GM19043 (cell line): ENCODE measurements around the gene CDKN2A.
"Not testable (repeated sequence)": the region's sequence is repeated elsewhere in the genome, so short reads cannot be mapped to it uniquely, and the experiment has no call there.

ENCODE experiments used
- ATAC-seq: cut with Tn5 transposase; IDR thresholded peaks from one replicate; pipeline ENCODE4 v1.9.1; 2021; ENCODE audit warnings: low read depth; ENCODE audit not compliant: unreplicated experiment

Gene CDKN2A

DNA sequence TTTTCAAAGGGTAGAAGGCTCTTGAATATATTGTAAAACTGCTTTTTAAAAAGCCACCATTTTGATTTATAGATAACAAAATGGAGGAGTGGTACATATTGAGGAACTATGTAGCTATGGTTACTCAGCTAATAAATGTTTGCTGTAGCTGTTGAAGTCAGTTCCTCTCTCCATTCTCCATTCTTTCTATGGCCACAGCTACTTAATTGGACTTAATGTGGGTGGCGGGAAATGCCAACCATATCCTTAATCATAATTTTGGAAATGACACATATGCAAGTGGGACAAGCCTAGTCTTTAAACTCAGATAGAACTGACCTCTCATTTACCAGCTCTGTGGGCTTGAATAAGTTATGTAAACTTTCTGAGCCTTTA is 10.6 kb downstream of the CDKN2A start:
- ATAC-seq, result no peak

DNA sequence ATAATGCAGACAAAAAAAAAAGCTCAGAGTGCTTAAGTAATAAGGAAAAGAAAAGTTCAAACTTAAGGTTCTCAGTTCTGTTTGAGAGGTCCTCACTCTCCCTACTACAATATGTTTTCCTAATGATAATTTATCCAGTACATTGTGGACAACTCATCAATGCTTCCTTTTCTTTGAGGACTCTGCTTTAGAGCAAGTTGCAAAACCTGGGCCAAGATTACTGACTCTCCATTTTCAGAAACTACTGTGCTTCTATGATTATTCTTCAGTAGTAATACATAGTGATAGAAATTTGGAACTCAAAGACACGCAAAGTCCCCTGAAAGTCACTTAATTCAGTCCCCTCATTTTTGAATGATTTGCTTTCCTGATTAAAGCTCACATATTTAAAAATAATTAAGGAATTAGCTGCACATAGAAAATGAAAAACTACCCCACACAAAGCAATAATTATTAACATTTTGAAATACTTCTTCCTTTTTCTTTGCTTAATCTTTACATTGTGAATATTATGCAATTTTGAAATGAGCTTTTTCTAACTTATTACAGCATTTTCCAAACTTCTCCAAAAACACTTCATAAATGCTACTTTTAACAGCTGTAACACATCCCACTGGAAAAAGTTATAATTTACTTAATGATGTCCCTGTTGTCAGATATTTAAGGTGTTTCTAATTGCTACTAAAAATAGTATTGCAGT is 11.2 kb downstream of the CDKN2A start:
- ATAC-seq, result no peak

DNA sequence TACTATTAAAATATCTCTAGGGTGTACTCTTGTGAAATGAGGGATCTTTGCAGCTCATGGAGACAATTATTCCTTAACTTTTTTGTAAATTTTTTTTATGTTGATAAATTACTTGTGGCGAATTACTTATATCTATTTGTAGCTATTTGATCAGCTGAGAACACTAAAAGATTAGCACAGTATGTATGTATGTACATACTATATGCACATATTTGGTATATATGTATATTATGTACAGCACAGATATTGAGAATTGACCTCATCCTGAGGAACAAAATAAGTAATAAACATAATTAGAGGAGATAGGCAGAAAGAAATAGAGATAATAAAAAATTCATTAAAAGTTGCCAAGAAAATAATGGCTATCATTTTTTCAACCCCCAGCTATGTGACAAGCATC is 11.8 kb downstream of the CDKN2A start:
- no peak for ATAC-seq

DNA sequence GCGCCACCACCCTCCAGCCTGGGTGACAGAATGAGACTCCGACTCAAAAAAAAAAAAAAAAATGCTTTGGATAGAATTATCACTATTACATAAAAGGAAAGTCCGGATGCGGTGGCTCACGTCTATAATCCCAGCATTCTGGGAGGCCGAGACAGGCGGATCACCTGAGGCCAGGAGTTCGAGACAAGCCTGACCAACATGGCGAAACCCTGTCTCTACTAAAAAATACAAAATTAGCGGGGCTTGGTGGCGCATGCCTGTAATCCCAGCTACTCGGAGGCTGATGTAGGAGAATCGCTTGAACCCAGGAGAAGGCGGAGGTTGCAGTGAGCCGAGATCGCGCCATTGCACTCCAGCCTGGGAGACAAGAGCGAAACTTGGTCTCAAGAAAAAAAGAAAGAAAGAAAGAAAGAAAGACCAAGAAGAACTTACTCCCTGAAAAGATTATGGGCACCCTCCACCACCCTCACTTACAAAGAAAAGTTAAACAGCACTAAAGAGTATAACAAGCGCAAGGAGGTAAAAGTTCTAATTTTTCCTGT is 17.8 kb downstream of the CDKN2A start:
- no peak for ATAC-seq

DNA sequence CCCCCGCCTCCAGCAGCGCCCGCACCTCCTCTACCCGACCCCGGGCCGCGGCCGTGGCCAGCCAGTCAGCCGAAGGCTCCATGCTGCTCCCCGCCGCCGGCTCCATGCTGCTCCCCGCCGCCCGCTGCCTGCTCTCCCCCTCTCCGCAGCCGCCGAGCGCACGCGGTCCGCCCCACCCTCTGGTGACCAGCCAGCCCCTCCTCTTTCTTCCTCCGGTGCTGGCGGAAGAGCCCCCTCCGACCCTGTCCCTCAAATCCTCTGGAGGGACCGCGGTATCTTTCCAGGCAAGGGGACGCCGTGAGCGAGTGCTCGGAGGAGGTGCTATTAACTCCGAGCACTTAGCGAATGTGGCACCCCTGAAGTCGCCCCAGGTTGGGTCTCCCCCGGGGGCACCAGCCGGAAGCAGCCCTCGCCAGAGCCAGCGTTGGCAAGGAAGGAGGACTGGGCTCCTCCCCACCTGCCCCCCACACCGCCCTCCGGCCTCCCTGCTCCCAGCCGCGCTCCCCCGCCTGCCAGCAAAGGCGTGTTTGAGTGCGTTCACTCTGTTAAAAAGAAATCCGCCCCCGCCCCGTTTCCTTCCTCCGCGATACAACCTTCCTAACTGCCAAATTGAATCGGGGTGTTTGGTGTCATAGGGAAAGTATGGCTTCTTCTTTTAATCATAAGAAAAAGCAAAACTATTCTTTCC is 19.3 kb downstream of the CDKN2A start:
- peak; percentile 40 for ATAC-seq

DNA sequence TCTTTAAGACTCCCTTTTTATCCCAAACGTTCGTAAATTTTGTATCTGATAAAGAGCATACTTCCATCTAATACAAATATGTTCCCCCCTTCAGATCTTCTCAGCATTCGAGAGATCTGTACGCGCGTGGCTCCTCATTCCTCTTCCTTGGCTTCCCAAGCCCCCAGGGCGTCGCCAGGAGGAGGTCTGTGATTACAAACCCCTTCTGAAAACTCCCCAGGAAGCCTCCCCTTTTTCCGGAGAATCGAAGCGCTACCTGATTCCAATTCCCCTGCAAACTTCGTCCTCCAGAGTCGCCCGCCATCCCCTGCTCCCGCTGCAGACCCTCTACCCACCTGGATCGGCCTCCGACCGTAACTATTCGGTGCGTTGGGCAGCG is 19.9 kb downstream of the CDKN2A start:
- no peak for ATAC-seq

DNA sequence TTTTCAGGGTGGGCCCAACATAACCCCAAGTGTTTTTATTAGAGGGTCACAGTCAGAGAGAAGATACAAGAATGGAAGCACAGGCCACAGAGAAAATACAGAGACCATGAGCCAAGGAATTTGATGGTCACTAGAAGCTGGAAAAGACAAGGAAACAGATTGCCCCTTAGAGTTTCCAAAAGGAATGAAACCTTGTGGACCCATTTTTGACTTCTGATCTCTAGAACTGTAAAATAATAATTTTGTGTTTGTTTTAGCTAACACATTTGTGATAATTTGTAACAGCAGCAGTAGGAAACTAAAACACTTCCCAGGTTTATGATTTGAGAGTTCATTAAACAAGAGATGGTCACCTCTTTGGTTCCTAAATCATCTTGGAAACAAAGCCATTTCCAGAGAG is 21.8 kb downstream of the CDKN2A start:
- no peak for ATAC-seq

DNA sequence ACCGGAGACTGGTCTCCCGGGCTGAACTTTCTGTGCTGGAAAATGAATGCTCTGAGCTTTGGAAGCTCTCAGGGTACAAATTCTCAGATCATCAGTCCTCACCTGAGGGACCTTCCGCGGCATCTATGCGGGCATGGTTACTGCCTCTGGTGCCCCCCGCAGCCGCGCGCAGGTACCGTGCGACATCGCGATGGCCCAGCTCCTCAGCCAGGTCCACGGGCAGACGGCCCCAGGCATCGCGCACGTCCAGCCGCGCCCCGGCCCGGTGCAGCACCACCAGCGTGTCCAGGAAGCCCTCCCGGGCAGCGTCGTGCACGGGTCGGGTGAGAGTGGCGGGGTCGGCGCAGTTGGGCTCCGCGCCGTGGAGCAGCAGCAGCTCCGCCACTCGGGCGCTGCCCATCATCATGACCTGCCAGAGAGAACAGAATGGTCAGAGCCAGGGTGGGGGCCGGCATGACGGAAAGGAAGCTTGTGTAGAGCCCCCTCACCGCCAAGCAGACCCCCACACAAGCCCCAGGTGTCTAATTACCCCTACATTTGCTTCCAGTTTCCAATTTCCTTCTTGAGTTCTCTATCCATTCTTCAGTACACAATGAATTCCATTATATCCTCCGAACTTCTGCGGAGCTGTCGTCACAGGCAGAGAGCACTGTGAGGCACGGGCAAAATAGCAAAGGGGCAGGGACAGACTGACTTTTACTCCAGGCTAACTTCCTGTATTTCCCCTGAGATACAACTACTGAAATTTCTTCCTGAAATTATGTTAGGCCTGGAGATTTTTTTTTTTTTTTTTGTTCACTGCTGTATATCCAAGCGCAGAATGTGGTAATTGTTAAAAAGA is 23.2 kb downstream of the CDKN2A start:
- no peak for ATAC-seq

DNA sequence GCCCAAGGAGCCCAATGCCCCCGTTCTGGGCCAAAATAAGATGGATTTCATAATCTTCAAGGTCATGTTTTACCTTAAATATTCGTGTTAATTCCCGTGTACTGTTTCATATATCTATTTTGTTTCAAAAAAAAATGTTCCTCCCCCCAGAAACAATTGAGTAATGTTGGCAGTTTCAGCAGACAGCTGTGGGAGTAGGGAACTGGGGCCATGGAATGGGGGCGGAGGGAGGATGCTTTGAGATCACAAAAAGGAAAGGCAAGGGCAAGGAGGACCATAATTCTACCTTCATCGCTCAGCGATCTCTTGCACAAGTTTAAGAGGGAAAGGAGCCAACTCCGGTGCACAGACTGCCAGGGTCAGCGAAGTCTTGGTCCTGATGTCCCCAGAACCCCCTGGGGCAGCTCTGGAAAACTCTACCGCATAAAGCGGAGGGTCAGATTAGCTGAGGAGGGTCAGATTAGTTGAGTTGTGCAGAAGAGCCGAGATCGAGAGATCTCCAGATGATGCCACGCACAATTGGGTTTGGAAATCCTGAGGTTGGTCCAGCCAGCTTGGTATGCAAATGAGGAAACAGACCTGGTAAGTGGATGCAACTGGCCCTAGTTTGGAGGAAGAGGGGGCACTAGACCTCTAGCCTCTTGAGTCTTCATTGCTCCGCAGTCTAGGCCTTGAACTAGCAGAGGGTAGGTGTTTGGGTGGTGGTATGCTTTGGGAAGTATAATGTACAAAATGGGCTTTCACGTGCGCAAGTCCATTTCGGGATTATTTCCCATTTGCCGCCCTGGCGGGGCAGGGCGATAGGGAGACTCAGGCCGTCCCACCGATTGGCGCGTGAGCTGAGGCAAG is 24.0 kb downstream of the CDKN2A start:
- ATAC-seq, result no peak

DNA sequence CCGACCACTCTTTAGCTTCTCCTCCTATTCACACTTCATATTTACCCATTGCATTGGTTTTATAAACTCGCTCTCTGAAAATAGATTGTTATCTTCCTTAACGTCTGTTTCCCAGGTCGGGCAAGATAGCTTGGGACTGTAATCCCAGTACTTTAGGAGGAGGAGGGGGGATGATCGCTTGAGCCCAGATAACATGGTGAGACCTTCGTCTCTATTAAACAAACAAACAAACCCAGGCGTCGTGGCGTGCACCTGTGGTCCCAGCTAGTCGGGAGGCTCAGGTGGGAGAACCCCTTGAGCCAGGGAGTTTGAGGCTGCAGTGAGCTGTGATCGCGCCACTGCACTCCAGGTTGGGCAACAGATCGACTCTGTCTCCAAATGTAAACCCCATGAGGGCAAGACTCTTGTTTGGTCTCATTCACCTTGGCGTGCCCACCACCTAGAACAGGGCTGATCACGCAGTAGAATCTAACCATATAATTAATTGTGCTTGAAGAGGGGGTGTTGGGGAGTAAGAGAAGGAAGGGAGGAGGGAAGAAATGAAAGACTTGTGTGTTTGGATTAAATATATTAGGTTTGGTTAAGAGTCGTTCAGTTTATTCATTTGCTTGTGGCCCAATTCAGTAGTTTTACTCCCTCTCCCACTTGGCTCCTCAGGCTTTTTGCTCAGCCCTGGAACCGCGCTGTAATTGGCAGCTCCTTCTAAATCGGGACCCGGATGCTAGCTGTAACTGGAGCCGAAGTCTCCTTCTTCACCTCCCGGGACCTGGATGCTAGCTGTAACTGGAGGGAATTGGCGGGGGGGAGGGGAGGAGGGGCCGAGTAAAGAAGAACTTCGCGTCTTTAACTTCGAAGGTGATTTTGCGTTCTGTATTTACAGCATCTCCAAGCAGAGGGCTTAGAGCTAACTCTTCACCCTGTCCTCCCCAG is 24.9 kb downstream of the CDKN2A start:
- no peak for ATAC-seq

DNA sequence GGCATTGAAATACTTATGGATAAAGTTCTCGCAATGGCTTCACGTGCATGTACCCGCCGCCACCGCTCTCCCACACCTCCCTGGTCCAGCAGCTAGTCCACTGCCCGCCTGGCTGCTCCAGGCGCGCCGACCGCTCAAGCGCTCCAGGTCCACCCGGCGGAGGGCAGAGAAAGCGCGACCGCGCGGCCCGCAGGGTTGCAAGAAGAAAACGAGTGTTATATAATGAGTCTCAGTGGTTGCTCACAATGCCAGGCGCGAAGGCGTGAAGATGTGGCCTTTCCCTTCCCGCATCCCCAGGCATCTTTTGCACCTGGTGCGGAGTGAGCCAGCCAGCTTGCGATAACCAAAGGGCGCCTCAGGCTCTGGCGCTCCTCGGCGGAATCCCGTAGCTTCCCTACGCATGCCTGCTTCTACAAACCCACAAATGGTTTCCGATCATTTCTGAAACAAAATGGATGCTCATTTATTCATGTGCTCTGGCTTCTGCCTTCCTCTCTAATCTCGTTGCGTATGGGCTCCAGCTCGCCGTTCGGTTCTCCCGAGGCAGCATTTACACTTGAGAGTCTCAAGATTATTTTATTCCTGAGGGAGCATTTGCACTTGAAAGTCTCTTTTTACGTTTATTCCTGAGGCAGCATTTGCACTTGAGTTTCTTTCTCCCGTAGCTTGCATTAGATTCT is 25.7 kb downstream of the CDKN2A start:
- ATAC-seq, result no peak

DNA sequence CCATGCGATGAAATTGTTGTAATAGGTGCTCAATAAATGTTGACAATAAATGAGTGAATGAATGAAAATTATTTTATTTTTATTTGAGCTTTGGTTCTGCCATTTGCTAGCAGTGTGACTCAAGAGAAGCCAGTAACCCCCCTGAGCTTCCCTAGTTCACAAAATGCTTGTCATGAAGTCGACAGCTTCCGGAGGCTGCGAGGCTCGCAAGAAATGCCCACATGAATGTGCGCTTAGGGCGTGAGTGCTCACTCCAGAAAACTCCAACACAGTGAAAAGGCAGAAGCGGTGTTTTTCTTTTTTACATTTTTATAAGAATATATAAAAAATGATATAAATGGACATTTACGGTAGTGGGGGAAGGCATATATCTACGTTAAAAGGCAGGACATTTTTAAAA is 26.5 kb downstream of the CDKN2A start:
- ATAC-seq, result no peak

DNA sequence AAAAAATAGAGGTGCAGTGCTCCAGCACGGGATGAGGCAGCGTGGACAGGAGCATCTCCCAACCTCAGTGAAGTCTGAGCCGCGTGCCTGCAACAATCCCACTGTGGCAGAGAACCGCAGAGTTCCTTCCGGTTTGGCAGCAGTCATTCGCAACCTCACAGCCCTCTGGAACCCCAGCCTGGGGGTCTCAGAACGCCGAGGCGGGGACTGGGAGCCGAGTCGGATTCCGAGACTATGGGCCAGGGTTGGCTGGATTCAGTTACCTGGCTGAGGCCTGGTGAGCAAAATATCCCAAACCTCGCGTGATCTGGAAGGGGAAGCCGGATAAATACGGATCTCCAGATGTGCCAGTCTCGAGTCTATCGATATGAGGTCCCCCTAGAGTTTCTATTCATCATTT is 27.0 kb downstream of the CDKN2A start:
- no peak for ATAC-seq

DNA sequence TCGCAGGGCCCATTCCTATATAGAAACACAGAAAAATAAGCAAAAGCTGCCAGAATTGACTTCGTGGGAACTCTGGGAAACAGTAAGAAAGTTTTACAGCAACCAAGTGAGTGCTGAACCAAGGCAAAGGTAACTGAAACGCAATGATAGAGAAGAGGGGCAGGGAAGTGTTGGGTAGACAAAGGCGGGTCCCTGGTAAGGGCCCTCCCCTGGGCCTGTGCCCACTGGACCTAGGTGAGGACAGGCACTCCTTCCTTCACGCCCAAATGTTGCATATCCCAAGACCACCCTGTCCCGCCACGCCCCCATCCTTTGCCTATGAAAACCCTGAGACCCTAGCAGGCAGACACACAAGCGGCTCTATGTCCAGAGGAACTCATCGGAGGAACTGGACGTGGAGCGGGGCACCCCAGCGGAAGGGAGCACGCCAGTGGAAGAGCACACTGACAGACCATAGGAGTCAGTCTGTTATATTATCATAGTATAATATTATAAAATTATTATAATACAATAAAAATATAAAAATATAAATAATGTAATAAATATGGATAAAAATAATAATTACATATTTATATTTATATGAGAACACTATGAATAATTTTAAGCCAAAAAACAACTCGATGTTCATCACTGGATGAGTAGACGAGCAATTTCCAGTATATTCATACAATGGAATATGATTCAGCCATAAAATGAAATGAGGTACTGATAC is 27.9 kb downstream of the CDKN2A start:
- ATAC-seq, result no peak

DNA sequence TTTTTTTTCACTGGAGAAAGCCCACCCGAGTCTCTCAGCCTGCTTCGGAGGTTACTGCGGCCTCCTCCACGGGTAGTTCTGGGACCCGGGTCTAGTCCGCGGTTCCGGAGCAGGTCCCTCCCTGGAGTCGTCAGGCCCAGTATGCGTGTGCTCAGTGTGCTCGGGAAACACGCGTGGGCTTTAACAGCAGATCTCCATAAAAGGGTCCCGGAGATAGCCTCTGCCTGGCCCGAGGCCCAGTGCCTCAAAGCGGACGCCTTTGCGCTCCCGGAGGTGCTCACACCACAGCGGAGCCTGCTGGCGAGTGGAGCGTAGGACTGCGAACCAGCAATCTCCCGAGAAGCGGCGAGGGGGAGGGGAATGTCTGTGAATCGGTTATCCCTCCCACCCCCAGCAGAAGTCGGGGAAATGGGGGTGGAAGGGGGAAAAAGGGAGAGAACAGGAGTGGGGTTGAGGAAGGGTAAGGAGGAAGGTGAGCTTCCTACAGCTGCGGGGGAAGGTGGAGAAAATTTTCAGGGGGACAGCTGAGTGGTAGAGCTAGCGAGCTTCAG is 28.7 kb downstream of the CDKN2A start:
- peak; percentile 77 for ATAC-seq

DNA sequence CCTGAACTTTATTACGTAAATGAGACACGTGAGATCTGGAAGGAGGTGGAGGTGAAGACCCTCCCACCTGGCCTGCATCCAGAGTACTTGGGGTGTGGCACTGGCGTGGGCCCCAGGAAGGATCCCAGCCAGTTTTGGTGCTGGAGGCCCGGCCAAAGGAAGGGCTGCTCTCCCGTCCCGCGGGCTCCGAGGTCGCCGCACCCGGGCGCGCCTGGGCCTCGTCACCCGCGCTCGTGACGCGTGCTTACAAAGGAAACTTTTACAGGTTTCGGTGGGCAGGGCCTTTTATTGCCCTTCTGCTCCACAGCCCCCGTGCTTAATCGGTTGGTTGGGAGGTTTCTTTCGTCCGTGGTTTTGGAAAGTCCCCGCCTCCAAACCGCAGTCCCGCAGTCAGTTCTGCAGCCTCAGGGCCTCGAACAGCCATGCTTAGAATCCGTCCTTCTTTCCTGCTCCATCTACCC is 29.2 kb downstream of the CDKN2A start:
- ATAC-seq, result peak; percentile 32

DNA sequence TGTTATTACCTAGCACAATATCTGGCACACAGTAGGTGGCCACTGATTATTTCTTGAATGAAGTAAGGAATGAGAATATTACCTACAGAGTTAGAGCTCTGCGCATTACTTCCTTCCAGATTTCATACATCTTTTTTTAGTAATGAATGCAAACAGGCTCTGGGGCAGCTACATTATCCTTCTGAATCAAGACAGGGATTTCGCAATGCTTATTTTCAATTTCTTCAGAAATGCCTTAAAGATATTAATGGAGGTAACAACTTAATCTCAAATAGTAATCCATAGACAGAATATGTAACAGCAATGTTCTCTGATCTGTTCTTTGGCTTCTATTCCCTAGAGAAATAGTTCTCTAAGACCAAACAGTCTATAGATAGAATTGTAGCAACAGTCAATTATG is 32.6 kb downstream of the CDKN2A start:
- no peak for ATAC-seq

DNA sequence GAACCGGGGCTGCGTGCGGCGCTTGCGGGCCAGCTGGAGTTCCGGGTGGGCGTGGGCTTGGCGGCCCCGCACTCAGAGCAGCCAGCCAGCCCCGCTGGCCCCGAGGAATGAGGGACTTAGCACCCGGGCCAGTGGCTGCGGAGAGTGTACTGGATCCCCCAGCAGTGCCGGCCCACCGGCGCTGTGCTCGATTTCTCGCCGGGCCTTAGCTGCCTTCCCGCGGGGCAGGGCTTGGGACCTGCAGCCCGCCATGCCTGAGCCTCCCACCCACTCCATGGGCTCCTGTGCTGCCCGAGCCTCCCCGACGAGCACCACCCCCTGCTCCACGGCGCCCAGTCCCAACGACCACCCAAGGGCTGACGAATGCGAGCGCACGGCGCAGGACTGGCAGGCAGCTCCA is 34.9 kb downstream of the CDKN2A start:
- not testable (repeated sequence) for ATAC-seq
